ENCODE measurements around the gene SH2D6. TPM values are rescaled to one million over a fixed set of nuclear protein-coding genes. Genes with fewer than 3 reads are reported as not detected.

SH2D6 gene
- total and polyA plus RNA-seq, 2 of the 8 experiments (the other 6 are each of a cell fraction or from before 2014, with no cell fraction given), result 0.42 TPM; not detected in 1

- TF ChIP-seq CHD7 (IDR thresholded peaks at IDR 0.05; ENCODE audit: insufficient replicate concordance, low read length) (no peak), ATF2 (IDR thresholded peaks at IDR 0.05; ENCODE audit: low read length) (no peak), PHF8 (conservative IDR thresholded peaks at IDR 0.05; ENCODE audit: low read depth, low read length) (no peak), POLR2A (IDR thresholded peaks at IDR 0.05; ENCODE audit: control extremely low read depth in 1 of 2, low read depth in 2 of 2, low read length in 2 of 2) (no peak)
These were observed 3.6 kb upstream of the SH2D6 start (continued) for GRCh38 chr2:85414761-85415553.

Measured in H1 (cell line).